ENCODE data around the gene TAGLN2.

The TAGLN2 gene

GRCh38 chr1:159924791-159925718 is at the start of gene TAGLN2:
TAGLN2 (minus strand) TSS chr1:159925507; CDS start chr1:159920509, 4,998 bp downstream.
- DNase-seq: peak; percentile 94
- in situ Hi-C loops (cut with MboI; ENCODE audit: low pct_unique_long_range_greater_than_20kb, low sequenced_read_pairs): no loop called here

DNA sequence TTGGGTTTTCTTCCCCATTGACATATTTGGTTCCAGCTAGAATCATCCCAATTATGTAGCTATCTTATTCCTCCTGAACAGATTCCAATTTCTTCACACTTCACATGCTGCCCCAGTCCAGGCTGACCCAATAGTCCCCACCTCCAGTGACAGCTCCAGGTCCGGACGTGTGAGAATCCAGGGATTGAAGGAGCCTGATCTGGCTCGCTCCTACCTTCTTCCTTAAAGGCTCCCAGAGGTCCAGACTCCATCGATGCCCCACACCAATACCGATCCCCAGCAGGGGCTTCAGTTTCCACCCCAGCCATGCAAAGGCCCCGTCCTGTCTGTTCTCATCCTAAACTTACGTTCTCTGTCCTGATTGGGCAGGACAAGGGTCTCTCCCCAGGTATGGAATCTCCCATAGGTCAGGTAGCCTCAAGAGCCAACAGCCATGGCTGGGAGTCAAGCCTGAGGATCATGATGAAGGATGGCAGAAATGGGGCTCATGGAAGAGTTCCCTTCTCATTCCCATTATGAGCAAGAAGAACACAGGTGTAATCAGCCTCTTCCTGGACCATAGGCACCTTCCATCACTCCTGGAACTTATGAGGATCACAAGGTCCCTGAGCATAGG is 49.2 kb upstream of the TAGLN2 start:
- in situ Hi-C loops (cut with MboI; ENCODE audit: low pct_unique_long_range_greater_than_20kb, low sequenced_read_pairs): no loop called here
- no peak for DNase-seq

DNA sequence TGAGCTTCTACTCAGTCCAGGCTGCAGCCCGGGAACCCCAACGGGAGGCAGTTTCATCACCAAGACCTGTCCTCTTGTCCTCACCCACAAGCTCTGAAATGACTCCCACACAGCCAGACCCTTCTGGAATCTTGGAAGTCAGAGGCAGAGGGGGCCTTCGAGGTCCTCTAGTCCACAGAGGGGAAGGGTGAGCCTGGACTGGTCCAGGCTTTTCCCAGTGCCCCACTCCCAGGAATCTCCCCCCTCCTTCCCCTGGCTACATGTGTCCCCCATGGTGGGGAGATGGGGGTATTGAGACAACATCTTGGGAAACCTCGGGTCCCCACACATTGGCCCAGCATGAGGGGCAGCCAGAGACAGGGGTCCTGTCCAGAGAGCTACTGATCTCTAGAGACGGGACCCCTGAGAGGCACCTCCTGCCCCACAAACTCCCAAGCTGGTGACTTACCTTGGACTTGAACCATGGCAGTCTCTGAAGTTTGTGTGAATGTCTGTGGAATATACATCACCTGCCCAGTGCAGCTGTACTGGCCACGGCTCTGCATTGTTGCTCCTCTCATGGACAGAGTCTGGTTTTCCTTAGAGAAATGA is 48.1 kb upstream of the TAGLN2 start:
- DNase-seq: no peak
- in situ Hi-C loops (cut with MboI; ENCODE audit: low pct_unique_long_range_greater_than_20kb, low sequenced_read_pairs): no loop called here

DNA sequence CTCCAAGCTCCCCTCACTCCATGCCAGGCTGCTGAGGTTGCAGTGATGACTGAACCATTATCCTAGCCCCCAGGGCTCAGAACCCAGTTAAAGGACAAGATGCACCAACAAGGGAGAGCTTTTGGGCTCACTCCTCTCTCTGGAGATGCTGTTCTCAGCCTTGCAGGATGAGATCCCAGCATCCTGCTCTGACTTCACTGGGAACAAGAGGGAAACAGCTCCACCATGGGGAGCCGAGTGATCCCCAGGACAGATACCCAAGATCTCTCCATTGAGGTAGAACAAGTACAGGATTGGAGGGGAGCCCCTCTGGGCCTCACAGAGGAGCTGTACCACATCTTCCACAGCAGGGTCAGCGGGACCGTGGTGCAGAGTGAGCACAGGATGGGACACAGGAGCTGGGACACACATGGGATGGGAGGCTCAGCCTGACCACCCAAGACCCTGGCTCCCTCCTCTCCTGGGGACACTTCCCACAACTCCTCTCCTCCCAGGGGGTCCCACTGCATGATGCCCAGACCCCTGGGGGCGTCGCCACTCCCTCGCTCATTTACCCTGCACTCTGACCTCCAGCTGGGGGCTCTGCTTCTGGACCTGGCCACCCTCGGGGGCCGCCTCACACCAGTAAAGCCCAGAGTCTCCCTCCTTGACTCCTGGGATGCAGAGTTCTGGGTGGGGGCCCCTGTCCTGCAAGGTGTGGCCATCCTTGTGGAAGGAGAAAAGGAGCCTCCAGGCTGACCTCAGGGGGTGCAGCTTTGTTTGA is 47.3 kb upstream of the TAGLN2 start:
- in situ Hi-C loops (cut with MboI; ENCODE audit: low pct_unique_long_range_greater_than_20kb, low sequenced_read_pairs): no loop called here
- DNase-seq: no peak

DNA sequence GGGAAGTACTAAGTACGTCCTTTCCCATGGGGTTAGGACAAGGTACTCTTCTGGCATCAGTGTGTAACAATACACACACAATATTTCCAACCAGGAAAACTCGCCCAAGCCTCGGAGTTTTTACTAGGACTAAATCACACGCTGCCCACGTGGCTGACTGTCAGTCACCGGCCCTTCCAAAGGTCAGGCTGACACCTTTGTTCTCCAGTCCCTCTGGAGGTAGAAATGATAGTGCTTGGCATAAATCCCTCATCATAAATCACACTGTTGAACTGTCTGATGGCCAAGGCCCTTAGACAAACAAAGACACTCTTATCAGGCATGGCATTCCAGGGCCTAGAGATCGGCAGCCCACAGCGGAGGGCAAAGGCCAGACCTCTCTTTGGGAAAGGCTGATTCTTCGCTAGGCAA is 45.6 kb upstream of the TAGLN2 start:
- in situ Hi-C loops (cut with MboI; ENCODE audit: low pct_unique_long_range_greater_than_20kb, low sequenced_read_pairs): no loop called here
- no peak for DNase-seq

DNA sequence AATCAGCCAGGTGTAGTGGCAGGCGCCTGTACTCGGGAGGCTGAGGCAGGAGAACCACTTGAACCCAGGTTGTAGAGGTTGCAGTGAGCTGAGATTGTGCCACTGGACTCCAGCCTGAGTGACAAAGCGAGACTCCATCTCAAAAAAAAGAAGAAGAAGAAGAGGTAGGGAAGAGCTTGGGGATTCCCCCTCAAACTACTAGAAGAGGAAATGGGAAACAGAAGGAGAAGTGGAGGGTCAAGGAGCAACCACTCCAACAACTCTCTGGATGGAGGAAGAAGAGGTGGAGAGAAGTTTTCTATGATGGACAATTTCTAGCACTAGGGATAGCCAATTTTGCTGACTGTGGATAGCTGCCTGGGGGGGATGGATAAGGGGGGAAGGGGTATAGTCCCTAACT is 43.6 kb upstream of the TAGLN2 start:
- in situ Hi-C loops (cut with MboI; ENCODE audit: low pct_unique_long_range_greater_than_20kb, low sequenced_read_pairs): no loop called here
- DNase-seq: no peak

- in situ Hi-C loops (cut with MboI; ENCODE audit: low pct_unique_long_range_greater_than_20kb, low sequenced_read_pairs): no loop called here
- DNase-seq: no peak
Observed at GRCh38 chr1:159965263-159965662, 40.0 kb upstream of the TAGLN2 start.

- in situ Hi-C loops (cut with MboI; ENCODE audit: low pct_unique_long_range_greater_than_20kb, low sequenced_read_pairs): no loop called here
Observed at GRCh38 chr1:159964144-159964543, 38.8 kb upstream of the TAGLN2 start.

DNA sequence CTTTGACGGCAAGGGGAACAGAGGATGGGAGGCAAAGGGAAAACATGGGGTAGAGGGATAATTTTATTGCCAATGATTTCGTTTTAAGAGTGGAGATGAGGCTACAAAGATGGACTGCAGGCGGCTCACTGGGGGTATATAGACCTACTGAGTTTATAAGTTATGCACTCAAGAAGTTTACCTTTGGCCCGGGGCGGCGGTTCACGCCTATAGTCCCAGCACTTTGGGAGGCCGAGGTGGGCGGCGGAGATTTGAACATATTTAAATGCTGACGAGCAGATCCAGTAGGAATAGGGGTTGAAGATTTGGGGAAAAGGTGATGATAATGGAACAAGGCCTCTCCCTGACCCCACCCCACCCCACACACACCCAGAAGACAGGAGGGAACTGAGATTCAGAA is 36.9 kb upstream of the TAGLN2 start:
- no peak for DNase-seq
- in situ Hi-C loops (cut with MboI; ENCODE audit: low pct_unique_long_range_greater_than_20kb, low sequenced_read_pairs): no loop called here

More at GRCh38 chr1:159964144-159964543, 38.8 kb upstream of the TAGLN2 start:
- no peak for DNase-seq

DNA sequence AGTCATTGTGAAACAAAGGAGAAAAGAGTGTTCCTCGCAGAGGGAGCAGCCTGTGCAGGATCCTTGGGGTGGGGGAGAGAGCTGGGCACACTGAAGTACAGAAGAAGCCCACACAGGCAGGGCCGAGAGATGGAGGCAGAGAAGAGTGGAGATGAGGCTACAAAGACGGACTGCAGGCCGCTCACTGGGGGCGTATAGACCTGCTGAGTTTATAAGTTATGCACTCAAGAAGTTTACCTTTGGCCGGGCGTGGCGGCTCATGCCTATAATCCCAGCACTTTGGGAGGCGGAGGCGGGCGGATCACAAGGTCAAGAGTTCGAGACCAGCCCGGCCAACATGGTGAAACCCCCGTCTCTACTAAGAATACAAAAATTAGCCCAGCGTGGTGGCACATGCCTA is 36.3 kb upstream of the TAGLN2 start:
- no peak for DNase-seq
- in situ Hi-C loops (cut with MboI; ENCODE audit: low pct_unique_long_range_greater_than_20kb, low sequenced_read_pairs): no loop called here

GRCh38 chr1:159960721-159961381 is 35.5 kb upstream of the TAGLN2 start:
- no peak for DNase-seq
- in situ Hi-C loops (cut with MboI; ENCODE audit: low pct_unique_long_range_greater_than_20kb, low sequenced_read_pairs): no loop called here

DNA sequence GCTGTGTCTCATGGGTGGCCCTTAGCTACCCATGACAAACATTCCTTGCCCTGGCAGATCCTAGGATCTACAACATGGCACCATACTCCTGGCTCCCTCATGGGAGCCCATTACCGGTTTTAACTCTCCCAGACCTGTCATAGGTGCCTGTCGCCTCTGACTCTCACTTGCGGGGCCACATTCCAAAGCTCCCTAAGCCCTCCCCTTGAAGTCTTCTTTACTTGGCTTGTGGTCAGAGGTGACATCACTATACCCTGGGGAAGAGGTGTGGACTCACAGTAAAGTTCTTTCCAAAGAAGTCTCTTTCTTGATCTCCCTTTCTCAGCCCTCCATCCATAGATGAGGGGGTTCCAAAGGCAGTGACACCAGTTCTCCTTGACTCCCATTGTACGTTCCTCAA is 34.1 kb upstream of the TAGLN2 start:
- DNase-seq: no peak
- in situ Hi-C loops (cut with MboI; ENCODE audit: low pct_unique_long_range_greater_than_20kb, low sequenced_read_pairs): no loop called here

DNA sequence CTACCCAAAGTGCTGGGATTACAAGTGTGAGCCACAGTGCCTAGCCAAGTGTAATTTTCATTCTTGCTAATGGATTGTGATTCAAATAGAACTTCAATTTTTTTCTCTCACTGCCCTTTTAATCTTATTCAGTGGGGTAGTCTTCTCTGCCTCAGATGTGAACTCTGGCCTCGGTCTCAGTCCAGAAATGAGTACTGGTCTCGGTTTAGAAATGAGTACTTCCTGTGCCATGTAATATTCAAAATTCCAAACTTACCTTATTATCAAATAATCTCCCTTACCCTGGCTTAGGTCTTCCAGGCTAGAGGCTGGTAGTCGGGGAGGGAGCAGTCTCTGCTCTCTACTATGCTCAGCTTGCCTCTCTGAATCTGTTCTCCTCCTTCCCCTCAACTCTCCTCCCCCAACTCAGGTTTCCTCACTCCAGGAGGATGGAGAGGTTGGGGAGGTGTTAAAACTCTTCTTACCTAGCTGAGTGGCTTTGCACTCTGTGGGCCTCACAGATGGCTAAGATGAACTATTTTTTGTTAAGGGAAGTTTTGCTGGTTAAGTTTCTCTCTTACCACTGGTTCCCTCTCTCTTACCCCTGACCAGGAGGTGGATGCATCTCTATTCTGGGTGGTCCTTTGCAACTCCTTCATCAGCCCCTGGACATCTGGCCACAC is 33.5 kb upstream of the TAGLN2 start:
- in situ Hi-C loops (cut with MboI; ENCODE audit: low pct_unique_long_range_greater_than_20kb, low sequenced_read_pairs): no loop called here
- DNase-seq: no peak

- DNase-seq: no peak
- in situ Hi-C loops (cut with MboI; ENCODE audit: low pct_unique_long_range_greater_than_20kb, low sequenced_read_pairs): no loop called here
Observed at GRCh38 chr1:159957824-159958268, 32.5 kb upstream of the TAGLN2 start.

DNA sequence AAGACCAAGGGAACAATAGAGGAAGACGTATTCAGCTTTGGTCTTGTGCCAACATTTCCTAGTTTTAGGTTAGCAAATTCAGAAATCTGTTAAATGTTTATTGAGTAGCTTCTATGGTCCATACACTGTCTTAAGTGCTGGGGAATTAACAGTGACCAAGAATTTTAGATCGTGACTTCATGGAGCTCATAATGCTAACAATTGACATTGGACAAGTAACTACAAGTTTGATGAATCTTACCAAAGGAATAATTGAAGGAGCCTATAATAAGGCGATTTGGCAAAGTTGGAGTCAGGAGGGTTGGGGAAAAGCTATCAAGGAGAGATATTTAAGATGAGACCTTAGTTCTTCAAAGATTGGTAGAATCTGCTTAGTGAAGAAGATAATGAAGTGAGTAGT is 30.1 kb upstream of the TAGLN2 start:
- in situ Hi-C loops (cut with MboI; ENCODE audit: low pct_unique_long_range_greater_than_20kb, low sequenced_read_pairs): no loop called here
- no peak for DNase-seq

GRCh38 chr1:159953536-159954515 is 28.5 kb upstream of the TAGLN2 start, which contains the start of gene SLAMF9:
SLAMF9 (minus strand) TSS chr1:159954237; CDS start chr1:159954137, 100 bp downstream.
- no peak for DNase-seq
- in situ Hi-C loops (cut with MboI; ENCODE audit: low pct_unique_long_range_greater_than_20kb, low sequenced_read_pairs): no loop called here

- no peak for DNase-seq
- in situ Hi-C loops (cut with MboI; ENCODE audit: low pct_unique_long_range_greater_than_20kb, low sequenced_read_pairs): no loop called here
Observed at GRCh38 chr1:159952932-159953331, 27.6 kb upstream of the TAGLN2 start.

All from KBM-7 (cell line).